NB4 (cell line): ENCODE measurements around the gene DAD1.

Source experiments
- CTCF ChIP-seq: IDR thresholded peaks from one replicate; pipeline ENCODE4 v1.5.1; 2012; ENCODE audit warnings: low read depth, low read length
- MAX ChIP-seq: IDR thresholded peaks from 2 replicates; pipeline ENCODE4 v1.6.1; 2011; ENCODE audit warnings: low read depth, low read length
- MYC ChIP-seq: IDR thresholded peaks from 2 replicates; pipeline ENCODE4 v1.6.1; 2011; ENCODE audit warnings: low read depth, low read length
- POLR2A ChIP-seq: IDR thresholded peaks from 2 replicates; pipeline ENCODE4 v1.6.1; 2011; ENCODE audit warnings: mild to moderate bottlenecking; ENCODE audit not compliant: insufficient read length; ENCODE audit errors: extremely low read depth

GRCh38 chr14:22547313-22547947, 41.6 kb downstream of the DAD1 start:
- TF ChIP-seq CTCF (no peak), POLR2A (no peak), MYC (no peak), MAX (no peak)
